Skin epidermis (tissue), 12 donors: ENCODE results near the gene ZDHHC14.
"Not testable (repeated sequence)": the region's sequence is repeated elsewhere in the genome, so short reads cannot be mapped to it uniquely, and the experiment has no call there.

ENCODE experiments used
- H3K27ac ChIP-seq, 21 experiments: fragments of 200-600 bp; sonication (generic) in 11 of 21; one replicate each; pipeline ENCODE4 v1.5.0; 2020; ENCODE audit warnings: mild to moderate bottlenecking in 3 of 21, inconsistent platforms in 2 of 21, moderate library complexity in 2 of 21
- H3K4me3 ChIP-seq, 7 experiments: fragments of 200-600 bp; sonication (generic) in 2 of 7; one replicate each; pipeline ENCODE4 v1.5.0; 2020; ENCODE audit warnings: inconsistent platforms in 2 of 7, mild to moderate bottlenecking in 2 of 7, moderate library complexity in 1 of 7

The ZDHHC14 gene

DNA sequence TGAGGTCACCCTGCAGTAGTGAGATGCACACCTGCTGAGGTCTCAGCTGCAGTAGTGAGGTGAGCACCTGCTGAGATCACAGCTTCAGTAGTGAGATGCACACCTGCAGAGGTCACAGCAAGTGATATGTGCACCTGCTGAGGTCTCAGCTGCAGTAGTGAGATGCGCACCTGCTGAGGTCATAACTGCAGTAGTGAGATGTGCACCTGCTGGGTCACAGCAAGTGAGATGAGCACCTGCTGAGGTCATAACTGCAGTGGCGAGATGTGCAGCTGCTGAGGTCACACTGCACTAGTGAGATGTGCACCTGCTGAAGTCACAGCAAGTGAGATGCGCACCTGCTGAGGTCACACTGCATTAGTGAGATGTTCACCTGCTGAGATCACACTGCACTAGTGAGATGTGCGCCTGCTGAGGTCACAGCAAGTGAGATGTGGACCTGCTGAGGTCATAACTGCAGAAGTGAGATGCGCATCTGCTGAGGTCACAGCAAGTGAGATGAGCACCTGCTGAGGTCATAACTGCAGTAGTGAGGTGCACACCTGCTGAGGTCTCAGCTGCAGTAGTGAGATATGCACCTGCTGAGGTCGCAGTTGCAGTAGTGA is 20.8 kb downstream of the ZDHHC14 start:
- Histone ChIP-seq H3K27ac (no peak overlapping the region), H3K4me3 (no peak overlapping the region)

DNA sequence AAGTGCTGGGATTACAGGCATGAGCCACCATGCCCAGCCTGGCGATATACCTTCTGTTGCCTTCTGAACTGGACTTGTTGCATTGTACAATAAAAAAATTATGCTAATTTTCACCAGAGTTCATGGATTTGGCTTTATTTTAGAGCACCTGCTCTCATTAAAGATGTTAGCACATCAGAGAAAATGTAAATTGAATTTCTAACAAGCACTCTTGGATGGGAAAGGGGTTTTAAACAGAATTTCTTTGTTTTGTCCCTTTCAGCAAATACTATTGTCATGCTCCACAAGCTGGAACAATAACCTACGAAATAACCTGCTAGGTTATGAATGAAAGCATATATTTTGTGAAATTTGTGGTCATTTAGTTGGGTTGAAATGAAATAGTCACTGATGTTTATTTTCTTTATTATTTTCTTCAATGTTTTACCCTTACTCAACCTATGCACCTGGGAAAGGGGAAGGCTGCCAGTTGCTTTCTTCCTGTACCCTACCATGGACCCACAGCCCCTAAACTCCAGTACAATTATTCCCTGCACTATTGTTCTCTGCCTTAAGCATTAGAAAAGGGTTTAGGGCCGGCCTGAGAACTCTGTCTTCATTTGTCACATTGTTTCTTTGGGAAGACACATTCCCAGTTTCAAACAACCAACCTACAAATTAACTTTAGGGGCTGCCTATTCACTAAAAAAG is 22.2 kb downstream of the ZDHHC14 start:
- no peak overlapping the region for H3K4me3 ChIP-seq
- H3K27ac ChIP-seq = no peak overlapping the region

DNA sequence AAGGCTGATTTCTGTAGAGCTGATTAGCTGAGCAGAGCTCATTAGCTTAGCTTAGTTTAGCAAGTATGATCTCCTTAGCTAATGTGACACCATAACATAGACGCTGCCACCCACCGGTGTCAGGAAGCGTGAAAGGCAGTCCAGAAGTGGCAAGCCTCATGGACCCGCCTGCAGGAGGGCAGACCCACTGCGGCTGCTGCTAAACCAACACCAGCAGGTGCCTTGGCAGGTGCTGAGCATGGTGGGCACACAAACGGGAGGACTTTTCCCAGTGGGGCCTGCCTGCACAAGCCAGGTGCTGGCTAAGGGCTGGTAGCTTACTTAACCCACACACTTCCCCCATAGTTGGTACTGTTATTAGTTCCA is 22.7 kb downstream of the ZDHHC14 start:
- Histone ChIP-seq H3K27ac (no peak overlapping the region), H3K4me3 (no peak overlapping the region)

DNA sequence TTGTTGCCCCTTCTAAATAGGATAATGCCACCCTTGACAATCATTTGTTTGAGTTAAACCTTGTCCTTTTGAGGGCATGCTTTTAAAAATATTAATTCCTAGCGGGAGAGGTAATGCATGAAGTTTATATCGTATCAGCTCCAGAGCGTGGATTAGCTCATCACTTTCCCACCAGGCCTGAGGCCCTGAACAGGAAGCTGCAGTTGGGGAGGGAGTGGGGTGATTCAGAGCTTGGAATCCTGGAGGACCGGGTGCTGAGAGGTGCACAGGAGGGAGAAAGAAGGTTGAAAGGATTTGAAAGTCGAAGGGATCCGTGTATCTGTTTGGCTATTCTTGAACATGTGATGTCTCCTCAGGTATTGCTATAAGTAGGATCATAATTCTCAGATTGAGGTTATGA is 25.0 kb downstream of the ZDHHC14 start:
- no peak overlapping the region for H3K27ac ChIP-seq
- H3K4me3 ChIP-seq = no peak overlapping the region

DNA sequence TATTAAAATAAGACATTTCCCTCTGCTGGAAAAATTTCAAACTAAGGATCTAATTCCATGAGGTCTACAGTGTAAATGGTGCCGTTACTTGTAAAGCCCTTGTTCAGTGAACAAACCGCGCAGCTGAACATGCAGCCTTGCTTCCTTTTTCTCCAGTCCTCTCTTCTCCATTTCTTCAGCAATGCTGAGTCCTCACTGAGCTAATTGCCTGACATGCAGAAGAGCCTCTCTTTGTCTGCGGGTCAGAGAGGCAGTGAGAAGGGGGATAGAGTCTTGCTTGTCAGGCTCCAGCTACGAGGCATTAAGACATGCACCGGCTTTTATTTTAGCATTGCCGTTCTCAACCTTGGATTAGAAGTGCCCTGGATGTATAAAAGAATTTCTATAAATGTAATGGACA is 25.7 kb downstream of the ZDHHC14 start:
- H3K27ac ChIP-seq = no peak overlapping the region
- no peak overlapping the region for H3K4me3 ChIP-seq

DNA sequence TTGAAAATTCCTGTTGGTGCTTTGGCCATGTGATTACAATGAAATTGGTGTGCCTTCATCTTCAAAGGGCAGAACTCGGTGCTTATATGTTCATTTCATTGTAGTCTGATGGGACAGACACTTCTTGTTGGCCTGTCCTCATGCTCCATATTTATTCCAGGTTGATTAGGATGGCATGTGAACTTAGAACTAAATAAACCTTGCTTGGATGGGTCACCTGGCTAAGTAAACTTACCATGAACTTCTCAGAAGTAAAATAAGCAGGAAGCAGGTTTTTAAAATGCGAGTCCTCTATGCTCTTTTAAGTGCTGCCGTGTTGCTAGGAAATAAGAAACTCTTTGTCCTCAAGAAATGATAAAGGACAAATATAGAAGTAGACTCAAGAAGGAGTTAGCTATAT is 26.7 kb downstream of the ZDHHC14 start:
- Histone ChIP-seq H3K4me3 (no peak overlapping the region), H3K27ac (no peak overlapping the region)

DNA sequence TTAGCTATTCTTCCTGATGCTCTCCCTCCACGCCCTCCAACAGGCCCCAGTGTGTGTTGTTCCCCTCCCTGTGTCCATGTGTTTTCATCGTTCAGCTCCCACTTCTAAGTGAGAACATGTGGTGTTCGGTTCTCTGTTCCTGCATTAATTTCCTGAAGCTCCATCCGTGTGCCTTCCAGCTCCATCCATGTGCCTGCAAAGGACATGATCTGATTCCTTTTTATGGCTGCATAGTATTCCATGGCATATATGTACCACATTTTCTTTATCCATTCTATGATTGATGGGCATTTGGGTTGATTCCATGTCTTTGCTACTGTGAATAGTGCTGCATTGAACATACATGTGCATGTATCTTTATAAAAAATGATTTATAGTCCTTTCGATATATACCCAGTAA is 27.4 kb downstream of the ZDHHC14 start:
- not testable (repeated sequence) for H3K4me3 ChIP-seq, H3K27ac ChIP-seq

DNA sequence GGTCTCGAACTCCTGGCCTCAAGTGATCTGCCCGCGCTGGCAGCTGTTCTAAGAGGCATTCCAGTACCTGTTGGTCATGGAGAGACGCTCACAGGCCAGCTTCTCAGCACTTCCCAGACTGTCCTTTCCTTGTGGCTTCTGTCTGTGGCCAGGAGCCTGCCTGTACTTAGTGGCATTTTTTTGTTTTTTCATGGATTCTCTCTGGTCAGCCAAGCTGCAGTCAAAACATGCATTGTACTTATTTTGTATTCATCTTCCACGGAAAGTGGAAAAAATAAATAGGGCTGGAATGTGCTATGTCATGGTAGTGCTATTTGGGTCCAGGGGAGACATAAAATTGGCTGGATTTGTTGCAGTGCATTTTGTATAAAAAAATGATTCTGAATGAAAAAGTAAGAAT is 29.1 kb downstream of the ZDHHC14 start:
- no peak overlapping the region for H3K4me3 ChIP-seq
- H3K27ac ChIP-seq = no peak overlapping the region

DNA sequence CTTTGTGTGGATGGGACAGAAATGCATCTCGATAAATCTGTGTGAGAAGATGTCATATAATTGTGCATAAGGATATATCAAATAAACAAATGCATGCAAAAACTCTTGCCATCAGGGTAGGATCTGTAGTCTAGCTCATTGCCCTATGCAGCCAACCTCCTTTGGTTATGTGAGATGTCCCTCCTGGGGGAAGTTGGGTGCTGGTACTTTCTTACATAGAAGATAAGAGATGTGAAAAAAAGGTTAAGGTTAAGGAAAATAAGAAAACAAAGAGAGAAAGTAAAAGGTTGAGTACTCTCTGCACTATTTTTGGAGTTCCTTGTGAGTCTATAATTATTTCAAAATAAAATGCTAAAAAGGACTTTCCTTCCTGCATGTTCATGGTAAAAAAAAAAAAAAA is 30.4 kb downstream of the ZDHHC14 start:
- Histone ChIP-seq H3K27ac (no peak overlapping the region), H3K4me3 (no peak overlapping the region)

DNA sequence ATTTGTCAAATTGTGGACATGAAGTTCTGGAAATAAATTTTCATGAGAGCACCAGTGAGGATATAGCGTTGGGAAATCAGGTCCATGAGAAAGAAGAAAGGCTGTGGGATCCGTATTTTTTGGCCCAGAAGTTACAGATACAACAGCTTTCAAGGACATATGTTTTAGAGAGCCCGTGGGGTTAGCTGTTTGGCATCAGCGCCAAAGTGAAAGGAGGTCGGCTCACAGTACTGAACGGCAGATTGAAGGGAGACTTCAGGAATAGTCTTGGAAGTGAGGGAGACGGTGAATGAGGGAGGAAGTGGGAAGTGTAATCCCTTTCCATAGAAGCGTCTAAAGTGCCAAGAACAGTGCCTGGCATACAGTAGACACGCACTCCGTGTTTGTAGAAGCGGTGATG is 31.8 kb downstream of the ZDHHC14 start:
- H3K27ac ChIP-seq = no peak overlapping the region
- no peak overlapping the region for H3K4me3 ChIP-seq

DNA sequence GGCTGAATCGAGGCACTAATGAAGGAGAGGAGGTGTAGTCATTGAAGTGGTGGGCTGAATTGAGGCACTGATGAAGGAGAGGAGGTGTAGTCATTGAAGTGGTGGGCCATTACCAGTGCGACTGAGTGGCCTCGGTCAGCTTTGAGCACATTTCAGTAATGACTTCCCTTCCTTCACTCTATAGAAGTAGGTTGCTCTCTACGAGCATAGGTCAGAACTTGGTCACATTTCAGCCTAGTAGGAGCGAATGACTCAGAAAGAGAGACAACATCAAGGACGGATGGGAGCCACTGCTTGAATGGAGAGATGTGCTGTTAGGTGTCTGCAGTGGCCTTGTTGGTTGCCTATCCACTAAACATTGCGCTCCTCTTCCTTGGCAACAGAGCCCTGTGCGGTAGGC is 39.5 kb downstream of the ZDHHC14 start:
- H3K27ac ChIP-seq = no peak overlapping the region
- H3K4me3 ChIP-seq = no peak overlapping the region

DNA sequence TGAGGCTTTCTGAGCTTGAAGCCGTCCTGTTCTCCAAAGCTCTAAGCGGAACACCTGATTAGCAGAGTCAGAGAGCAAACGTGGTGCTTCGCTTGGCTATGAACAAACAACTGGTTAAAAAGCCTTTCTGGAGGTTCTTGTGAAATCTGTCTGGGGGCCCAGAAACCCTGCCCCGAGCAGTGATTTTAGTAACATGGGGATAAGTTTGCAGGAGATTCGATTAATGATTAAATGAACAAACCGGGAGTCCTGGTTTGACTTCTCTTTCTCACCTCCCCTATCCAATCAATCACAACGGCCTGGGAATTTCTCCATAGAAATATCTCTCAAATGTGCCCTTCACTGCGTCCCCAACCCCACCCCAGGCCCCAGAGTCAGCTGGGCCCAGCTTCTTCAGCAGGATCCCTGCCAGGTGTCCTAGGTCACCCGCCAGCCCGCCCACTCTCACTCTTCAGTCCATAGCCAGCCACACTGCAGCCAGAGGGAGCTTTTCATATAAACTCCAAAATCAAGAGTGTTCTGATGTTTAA is 43.6 kb downstream of the ZDHHC14 start:
- H3K27ac ChIP-seq = no peak overlapping the region

DNA sequence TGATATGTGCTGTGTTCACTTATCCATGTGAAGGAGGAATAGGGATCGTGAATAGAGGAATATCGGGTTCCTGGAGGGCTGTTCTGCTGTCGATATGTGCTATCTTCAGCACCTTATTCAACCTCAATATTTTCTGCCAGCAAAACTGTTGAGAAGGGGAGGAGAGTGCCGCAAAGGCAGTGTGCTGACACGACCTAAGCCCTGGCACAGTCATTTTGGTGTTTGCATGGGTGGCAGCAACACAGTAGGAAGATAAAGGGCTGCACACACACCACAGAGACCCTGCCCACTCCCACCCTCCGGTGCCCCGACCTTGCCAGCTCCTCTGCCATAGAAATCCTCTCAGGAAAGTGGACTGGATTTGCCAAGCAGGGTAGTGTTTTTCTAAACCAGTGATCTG is 47.0 kb downstream of the ZDHHC14 start:
- H3K4me3 ChIP-seq = no peak overlapping the region
- H3K27ac ChIP-seq = no peak overlapping the region

More for the DNA sequence above, 43.6 kb downstream of the ZDHHC14 start:
- no peak overlapping the region for H3K4me3 ChIP-seq

DNA sequence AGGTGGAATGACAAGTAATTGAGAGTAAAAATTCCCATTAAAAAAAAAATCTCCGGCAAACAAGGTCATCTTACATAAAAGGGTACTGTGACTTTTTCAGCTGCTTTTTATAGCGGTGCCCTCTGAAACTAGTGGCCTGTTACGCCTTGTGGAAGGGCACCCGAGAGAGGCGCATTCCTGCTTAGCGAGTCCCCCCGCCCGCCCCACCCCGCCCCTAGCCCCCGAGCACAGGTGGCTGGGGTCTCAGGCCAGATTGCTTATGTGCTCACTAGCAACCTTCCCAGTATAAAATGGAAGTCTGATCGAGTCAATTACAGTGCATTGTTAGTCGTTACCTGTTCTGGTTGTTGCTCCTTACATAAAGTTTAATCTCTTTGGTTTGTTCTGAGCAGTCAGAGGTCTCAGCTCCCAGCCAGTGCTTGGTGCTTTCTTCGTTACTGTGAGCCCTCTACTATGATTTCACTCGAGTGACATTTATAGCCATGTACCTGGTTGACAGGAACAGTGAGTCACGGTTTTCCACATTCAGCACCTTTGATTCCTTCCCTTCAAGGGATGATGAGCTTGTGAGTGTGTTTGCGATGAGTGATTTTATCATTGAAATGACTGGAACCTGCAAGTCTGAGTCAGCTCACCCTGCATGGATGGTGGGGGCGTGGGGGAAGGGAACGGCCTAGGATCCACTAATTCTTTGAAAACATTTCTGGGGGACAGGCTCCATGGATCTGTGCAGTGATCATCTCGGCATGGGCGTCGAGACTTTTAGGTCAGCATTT is 47.6 kb downstream of the ZDHHC14 start:
- Histone ChIP-seq H3K4me3 (no peak overlapping the region), H3K27ac (no peak overlapping the region)

DNA sequence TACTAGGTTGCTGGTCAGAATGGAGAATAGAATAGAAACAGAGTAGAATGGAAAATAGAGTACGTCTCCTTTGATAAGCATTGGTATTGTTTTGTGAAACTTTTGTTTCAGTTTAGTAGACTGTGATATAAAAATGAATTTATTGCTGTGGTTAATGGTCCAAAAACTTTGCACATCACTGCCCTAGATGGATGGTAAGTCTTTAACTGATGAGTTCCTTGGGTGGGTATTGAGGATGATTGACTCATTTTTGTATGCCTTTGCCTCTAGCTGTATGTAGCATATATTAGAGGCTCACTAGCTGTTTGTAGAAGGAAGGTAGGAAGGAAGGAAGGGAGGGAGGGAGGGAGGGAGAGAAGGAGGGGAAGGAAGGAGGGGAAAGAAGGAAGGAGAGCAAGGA is 48.3 kb downstream of the ZDHHC14 start:
- Histone ChIP-seq H3K27ac (no peak overlapping the region), H3K4me3 (no peak overlapping the region)

DNA sequence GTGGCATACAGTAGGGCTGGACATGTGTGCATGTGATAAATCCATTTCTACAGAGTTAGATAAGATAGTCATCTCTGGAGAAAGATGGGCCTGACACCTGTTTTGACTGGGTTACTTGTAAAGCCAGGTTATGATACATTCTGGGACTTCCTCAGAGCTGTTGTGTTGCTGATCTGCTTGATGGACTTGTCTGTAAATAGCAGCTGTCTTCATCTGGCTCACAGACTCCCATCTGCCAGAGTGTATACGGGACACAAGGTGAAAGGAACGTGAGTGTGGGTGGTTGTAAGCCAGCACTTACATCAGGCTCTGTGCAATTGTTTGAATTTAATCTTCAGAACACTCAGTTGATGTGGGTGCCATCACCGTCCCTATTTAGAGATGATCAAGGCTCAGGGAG is 49.8 kb downstream of the ZDHHC14 start:
- no peak overlapping the region for H3K27ac ChIP-seq
- H3K4me3 ChIP-seq = no peak overlapping the region

DNA sequence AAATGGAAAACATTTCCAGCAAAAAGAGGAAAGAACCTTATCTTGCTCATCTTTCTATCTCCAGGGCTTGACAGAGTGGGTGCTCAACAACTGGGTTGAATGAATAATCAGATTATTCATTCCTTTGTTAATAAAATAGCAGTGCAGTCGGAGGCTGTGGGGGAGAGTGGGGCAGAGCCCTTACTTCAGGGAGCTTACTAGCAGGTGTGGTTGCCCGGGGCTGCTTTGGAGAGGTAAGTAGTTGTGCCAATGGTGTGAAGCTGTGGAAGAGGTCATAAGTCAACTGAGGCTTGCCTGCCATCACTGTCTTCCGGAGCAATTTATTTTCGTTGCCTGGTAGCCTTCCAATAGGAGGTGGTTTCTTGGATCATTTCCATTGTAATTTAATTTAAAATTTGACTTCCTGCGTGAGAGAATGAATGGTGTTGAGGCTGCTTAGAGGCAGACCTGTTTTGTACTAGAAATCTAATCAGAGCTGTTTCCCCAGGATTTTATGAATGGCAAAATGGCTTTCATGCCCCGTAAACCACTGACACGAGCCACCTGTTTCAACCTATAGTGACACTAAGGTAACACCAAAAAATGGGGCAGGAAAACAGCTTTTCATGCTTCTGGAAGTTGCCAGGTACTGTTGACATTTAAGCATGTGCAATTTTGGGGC is 51.4 kb downstream of the ZDHHC14 start:
- no peak overlapping the region for H3K27ac ChIP-seq
- H3K4me3 ChIP-seq = no peak overlapping the region

DNA sequence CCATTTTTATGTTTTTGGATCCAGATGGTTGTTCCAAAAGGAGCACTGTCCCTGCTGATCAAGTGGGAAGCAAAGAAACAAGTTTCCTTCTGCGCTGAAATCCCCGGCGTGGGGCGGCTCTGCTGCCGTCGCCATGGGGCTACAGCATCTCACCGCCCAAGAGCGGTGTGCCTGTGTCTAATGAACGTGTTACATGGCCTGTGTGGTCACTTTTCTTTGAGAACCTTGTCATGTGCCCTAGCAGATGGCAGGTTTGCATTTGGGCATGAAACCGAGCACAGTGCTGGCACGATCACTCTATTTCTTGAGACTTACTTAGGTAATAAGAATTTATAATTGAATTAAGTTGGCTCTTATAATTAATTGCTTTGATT is 51.9 kb downstream of the ZDHHC14 start:
- Histone ChIP-seq H3K4me3 (no peak overlapping the region), H3K27ac (no peak overlapping the region)

DNA sequence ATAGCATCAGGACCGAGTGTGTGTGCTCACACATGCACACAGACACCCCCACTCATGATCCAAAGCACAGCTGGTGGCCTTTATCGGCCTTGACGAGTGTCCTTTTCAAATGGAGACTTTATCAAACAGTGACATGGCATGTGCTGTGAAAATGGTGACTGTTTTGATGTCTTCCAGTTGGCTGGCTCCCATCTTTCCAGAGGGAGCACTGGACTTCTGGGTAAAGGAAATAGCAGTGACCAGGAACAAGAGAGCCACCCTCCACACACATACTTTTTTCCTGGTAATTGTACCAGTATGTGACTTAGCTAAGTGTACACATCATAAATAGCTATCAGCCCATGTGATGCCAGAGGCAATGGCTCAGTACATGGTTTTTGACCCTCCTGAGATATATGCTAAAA is 52.7 kb downstream of the ZDHHC14 start:
- Histone ChIP-seq H3K27ac (no peak overlapping the region), H3K4me3 (no peak overlapping the region)

DNA sequence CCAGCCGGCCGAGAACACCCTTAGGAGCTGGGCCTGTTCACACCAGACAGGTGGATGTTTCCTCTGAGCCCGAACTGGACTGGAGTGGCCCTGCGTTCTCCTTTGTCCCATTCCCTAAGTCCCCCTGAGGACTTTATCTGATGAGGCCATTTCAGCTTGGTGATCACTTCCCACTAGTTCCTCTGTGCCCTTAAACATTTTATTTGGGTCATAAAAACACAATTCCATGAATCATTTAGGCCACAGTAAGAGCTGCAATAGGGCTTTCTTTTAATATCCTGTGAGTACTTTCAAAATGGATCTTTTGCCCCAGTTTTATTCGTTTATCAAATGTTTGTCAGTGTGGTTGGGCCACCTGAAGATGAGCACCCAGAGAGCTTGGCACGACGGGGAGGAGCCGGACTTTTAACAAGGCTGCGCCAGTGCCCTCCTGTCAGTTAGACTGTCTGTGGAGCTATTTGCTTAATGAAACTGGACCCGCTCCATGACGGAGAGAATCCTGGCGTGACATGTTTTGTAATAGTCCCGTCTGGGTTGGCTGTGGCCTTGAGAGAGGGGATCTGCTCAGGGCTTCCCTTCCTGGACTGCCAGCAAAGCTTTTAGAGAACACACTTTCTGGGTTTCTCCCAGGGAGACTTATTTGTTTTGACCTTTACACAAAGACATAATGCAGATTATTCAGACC is 53.5 kb downstream of the ZDHHC14 start:
- Histone ChIP-seq H3K27ac (peak overlapping the region in 2 of 21 experiments; percentile 4 to 41), H3K4me3 (no peak overlapping the region)
